Endometrial microvascular endothelial cells (primary cell): ENCODE data around the gene QSER1. TPM values are rescaled to one million over a fixed set of nuclear protein-coding genes. Genes with fewer than 3 reads are reported as not detected.
"Not testable (repeated sequence)": the region's sequence is repeated elsewhere in the genome, so short reads cannot be mapped to it uniquely, and the experiment has no call there.

ENCODE experiments used
- in situ Hi-C: cut with HindIII; loops from 2 replicates; pipeline ENCODE4 v1.10.0; 2017; ENCODE audit warnings: low sequenced_read_pairs, low pct_unique_long_range_greater_than_20kb; ENCODE audit errors: inconsistent ontology term
- total RNA-seq: library from RNA; depleted of rRNA; stranded (reverse); fragments of >200 nt; gene quantifications from one replicate; pipeline ENCODE4 v1.2.3, GENCODE V29; 2015; ENCODE audit errors: inconsistent ontology term

Gene QSER1
- total RNA-seq, 1 donor from 2014 or later: 16.8 TPM

DNA sequence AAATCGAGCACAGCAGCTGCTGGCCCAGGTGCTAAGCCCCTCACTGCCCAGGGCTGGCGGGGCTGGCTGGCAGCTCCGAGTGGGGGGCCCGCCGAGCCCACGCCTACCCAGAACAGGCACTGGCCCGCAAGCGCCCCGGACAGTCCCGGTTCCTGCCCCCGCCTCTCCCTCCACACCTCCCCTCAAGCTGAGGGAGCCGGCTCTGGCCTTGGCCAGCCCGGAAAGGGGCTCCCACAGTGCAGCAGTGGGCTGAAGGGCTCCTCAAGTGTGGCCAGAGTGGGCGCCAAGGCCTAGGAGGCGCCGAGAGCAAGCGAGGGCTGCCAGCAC lies 4.3 kb upstream of the QSER1 start:
- in situ Hi-C loops: not testable (repeated sequence)

GRCh38 chr11:32888805-32889204 lies 3.8 kb upstream of the QSER1 start:
- in situ Hi-C loops: no loop called here

GRCh38 chr11:32890843-32891656 lies 1.6 kb upstream of the QSER1 start:
- in situ Hi-C loops: no loop called here

GRCh38 chr11:32891657-32892354 lies 805 bp upstream of the QSER1 start:
- in situ Hi-C loops: no loop called here

DNA sequence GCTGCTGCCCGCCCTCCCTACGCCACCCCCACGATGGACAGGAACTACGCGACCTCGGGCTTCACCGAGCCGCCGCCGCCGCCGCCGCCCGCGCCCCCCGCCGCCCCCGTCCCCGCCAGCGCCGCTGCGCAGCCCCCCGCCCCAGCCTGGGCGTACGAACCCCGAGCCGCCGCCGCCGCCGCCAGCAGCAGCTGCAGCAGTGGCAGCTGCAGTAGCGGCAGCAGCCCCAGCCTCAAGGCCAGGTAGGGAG lies 407 bp downstream of the QSER1 start:
- in situ Hi-C loops: no loop called here

- in situ Hi-C loops: no loop called here
These were observed 935 bp downstream of the QSER1 start for GRCh38 chr11:32893343-32894148.

DNA sequence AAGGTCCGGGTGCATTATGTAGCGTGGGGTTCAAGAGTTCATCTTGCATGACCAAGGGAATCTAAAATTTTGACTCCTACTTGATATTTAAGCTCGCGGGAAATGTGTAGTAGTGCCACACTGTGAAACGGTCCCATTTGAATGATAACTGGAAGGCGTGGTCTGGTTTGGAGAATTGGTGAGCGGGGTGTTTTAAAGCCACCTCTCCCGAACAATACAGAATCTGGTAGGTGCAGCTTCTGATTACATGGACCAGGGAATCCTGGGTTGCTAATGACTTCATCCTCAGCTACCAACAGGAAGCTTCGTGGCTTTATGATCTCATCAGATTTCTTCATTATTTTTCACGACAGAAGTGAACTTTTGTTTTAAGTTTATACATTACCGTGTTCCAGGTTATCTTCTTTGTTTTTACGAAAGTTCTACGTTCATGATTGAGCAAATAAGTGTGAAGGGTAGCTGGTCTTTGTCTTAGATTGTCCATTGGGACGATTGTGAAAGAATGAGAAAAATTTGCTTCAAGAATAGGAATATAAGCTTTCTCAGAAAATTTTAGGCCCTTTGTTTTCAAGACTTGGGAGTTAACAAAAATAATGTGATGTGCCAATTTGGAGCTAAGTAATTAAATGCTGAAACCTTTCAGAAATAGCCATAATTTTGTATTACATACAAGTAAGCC lies 1.7 kb downstream of the QSER1 start:
- in situ Hi-C loops: no loop called here

GRCh38 chr11:32894921-32895320 lies 2.3 kb downstream of the QSER1 start:
- in situ Hi-C loops: no loop called here

- in situ Hi-C loops: no loop called here
These were observed 2.9 kb downstream of the QSER1 start for GRCh38 chr11:32895471-32895870.

DNA sequence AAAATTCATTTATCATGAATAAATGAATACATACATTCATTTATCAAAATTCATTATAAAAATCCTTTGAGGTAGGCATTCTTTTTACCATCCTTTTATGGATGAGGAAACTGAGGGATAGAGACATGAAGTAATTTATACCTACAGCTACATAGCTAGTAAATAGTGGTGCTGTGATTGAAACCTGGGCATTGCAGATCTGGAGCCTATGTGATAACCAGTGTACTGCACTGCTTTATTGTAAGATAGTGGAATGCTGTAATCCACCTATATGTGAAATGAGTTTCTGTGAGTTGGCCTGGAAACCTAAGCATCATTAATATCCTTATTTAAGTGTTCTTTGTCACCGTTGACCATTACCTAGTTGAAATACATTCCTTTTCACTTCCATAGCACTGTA lies 4.5 kb downstream of the QSER1 start:
- in situ Hi-C loops: no loop called here

GRCh38 chr11:32899438-32899837 lies 6.8 kb downstream of the QSER1 start:
- in situ Hi-C loops: no loop called here

GRCh38 chr11:32902089-32902665 lies 9.6 kb downstream of the QSER1 start:
- in situ Hi-C loops: no loop called here

DNA sequence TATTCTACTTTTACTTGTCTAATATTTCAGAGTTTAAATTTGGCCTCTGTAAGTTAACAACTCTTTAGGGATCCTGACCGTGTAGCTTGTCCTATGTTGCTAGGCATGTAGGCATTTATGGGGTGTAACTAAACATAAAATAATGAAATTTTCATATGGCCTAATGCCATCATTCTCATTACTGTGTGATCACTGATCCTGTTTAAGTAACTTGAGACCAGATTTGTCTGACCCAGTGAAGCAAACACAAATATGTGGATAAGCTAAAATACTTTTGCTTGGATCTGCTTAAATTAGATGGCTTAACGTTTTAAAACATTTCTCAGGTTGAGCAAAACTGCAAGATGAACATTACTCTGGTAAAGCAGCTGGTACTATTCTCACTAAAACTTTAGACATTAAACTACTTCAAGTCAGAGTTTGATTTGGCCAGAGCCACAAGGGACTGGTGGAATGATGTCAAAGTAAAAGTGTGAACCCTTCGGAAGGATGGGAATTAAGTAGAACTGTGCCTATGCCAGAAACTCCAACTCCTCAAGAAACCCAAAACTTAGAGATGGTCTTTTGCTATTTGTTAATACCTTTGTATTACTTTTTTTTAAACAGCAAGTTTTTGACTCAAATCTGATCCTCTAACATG lies 12.5 kb downstream of the QSER1 start:
- in situ Hi-C loops: no loop called here

DNA sequence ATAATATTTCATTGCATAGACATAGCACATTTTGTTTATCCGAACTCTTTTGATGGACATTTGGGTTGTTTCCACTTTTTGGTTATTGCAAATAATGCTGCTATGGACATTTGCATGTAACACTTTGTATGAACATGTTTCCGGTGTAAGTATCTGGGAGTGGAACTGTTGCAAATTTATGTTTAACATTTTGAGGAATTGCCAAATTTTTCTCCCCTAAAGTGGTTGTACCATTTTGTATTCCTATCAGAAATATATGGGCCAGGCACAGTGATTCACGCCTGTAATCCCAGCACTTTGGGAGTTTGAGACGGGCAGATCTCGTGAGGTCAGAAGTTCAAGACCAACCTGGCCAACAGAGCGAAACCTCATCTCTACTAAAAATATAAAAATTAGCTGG lies 16.0 kb downstream of the QSER1 start:
- in situ Hi-C loops: no loop called here

- in situ Hi-C loops: no loop called here
These were observed 18.8 kb downstream of the QSER1 start for GRCh38 chr11:32911413-32911812.

DNA sequence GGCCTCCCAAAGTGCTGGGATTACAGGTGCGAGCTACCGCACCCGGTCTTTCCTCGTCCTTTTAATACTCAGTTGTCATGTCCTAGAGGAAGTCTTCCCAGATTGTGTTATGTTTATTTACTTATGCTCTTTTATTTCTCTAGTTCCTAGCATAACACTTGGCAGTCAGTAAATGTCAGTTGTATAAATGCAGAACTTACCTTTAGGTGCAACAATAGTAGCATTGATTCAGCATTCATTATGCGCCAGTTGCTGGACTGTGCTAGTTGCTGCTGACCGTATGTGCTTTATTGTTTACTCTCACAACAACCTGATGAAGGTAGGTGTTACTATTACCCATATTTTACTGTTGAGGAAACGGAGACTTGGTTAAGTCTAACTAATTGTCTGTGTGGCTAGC lies 20.8 kb downstream of the QSER1 start:
- in situ Hi-C loops: no loop called here

DNA sequence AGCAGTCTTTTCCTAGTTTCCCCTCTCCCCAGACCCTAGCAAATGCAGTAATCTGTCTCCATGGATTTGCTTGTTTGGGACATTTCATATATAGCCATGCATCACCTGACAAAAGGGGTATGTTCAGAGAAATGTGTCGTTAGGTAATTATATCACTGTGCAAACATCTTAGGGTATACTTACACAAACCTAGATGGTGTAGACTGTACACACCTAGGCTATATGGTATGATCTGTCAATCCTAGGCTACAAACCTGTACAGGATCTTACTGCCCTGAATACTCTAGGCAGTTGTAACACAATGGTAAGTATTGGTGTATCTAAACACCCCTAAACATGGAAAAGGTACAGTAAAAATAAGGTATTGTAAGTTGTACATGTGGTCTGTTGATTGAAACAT lies 23.8 kb downstream of the QSER1 start:
- in situ Hi-C loops: no loop called here

GRCh38 chr11:32916994-32917393 lies 24.4 kb downstream of the QSER1 start:
- in situ Hi-C loops: no loop called here

DNA sequence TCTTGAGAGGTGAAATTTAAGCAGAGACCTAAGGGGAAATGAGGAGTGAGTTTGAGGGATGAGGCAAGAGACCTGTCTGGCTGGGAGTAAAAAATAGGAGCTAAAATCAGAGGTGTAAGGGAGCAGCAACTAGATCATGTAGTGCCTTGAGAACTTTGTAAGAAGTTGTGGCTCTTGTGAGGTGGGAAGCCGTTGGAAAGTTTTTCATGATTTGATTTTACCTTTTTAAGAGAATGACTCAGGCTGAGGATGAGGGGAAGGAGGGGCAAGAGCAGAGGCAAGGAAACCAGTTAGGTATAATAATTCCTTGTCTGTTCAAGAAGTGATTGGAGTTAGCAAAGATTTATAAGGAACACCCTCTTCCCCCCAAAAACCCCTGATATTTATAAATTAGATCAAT lies 25.8 kb downstream of the QSER1 start:
- in situ Hi-C loops: no loop called here
